HT-29 (cell line): ENCODE data around the gene CAMK2D. TPM values are rescaled to one million over a fixed set of nuclear protein-coding genes. Genes with fewer than 3 reads are reported as not detected.

Experiments used
- DNase-seq: peaks from one replicate; pipeline ENCODE4 v3.0.0-alpha.2; 2015; ENCODE audit warnings: low spot score
- total RNA-seq: library from RNA; depleted of rRNA; stranded (reverse); fragments of >200 nt; shearing (Covaris generic); gene quantifications from 2 replicates; pipeline ENCODE4 v1.2.3, GENCODE V29; 2014

Gene CAMK2D
- total RNA-seq, 1 experiment from 2014 or later: 41.1 TPM

DNA sequence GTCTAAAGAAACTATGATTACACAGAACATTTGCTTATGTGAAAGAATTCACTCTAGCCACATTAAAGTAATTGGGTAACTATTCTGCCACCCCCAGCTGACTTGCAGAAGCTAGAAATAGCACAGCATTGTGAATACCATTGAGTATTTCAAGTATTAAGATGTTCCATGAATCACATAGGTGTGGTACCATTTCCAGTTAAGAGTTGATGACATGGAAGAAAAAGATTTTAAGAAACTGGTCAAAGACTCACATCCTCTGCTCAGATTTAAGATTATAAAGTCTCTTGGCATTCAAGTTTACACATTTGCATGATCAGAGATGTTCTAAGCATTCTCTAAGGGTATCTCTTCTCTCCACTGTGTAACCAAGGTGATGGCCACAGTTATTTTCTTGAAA, 287.5 kb downstream of the CAMK2D start:
- no peak for DNase-seq

DNA sequence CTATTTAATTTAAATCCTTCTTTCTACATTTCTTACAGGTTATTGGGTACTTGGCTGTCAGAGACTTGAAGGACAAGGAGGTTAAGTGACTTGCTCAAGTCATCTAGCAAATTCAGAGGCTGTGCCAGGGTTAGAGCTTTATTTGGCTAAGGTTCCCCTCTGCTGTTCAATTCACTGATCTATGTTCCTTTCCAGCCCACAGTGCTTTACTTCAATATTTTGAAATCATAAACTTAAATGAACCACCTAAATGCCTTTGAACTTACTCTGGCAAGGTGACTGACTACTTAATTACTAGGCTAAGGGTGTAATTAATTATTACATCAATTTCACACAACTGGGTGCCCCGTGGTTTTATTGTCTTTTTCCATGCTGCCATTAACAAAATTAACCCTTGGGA, 288.7 kb downstream of the CAMK2D start:
- DNase-seq: no peak

DNA sequence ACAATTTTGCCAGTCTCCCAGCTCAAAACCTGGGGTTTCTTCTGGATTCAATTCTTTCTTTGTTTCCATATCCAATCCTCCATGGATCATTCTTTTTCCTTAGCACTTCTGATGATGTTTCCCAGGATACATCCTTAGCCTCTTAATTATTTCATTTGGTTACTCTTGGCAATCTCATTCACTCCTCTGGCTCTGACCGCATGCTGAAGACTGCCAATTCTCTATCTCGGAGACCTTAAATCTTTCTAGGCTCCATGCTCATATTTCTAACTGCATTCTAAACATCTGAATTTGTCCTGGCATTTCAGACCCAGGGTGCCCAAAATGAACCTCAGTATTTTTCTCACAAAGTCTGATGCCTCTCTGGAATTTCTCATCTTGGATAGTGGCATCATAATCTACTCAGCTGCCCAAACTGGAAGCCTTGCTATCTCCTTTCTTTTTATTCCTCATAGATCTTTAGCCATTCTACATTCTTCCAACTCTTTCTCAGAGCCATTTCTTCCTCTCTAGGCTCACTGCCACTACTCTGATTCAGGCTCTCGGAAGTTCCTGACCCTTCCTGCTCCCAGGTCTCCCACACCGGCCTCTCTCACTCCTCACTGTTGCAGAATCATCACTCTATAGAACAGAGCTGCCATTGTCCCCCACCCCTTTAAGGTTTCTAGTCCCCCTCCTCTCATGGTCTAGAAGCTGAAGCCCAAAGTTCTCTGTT, 290.2 kb downstream of the CAMK2D start:
- no peak for DNase-seq

DNA sequence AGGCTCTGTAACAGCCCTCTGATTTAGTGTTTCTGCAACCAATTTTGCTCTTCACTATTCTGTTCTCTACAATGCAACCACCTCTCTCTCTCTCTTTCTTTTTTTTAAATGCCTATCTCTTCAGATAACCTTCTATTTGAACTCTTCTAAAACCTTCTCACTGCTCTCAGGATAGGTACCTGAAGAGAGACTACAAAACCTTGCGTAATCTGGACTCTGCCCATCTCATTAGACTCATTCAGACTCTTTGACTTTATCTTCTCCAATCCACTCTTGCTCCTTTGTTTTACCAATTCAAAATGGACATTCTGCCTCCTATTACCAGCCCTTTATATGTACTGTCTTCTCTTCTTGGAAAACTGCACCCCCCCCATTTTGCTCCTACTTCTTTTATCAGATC, 291.6 kb downstream of the CAMK2D start:
- DNase-seq: no peak

DNA sequence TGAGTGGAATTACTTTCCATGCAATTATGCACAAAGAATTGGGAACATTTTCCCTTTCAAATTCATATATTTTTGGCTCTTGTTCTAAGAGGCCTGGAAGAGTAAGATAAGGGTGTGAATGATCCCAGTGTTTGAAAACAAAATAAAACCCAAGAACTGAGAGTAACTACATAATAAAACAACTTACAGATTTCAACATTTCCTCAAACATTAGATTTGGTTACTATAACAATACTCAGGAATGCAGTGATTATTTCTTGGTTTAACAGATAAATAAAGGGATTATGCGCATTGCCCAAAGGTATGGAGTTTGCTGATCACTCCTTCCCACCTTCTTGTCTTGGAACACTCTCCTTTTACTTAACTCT, 292.5 kb downstream of the CAMK2D start:
- DNase-seq: no peak

DNA sequence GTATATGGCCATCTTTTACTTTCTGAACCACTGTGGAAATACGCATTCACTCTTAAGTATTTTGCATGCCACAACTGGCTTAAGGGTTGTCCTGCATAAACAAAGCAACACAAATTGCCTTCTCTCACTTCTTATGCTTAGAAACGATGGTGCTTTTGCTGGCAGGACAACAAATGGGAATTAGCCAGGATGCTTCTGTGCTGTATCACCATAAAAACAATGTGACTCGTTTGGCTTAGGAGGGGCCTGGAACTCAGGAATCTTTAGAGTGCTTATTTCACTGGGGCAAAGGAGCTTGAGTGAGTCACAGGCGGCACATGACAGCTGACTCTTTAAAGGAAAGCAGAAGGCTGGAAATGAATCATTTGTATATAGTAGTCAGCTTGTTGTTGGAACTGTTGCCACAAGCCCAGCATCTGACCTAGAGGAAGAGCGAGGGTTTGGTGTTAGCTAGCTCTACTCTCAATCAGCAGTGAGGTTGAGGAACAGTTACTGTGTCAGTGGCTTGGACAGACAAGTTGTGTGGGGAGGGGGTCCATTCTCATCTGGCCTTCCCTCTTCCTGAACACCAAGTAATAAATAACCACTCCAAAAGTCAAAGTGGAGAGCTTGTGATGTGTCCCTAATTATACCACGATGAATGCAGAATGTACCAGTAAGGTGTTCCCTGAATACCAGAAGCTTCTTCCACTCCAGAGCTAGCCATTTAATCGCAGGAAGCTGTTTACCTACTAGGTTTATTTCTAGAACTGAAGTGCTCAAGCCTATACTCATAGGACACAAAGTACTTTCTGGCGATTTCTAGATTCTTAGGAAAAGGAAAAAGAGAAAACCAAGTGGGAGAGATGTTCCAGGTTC, 293.1 kb downstream of the CAMK2D start:
- DNase-seq: peak; percentile 86

- no peak for DNase-seq
Measured at GRCh38 chr4:113467581-113467980, 294.0 kb downstream of the CAMK2D start.

GRCh38 chr4:113462286-113462685, 299.3 kb downstream of the CAMK2D start:
- no peak for DNase-seq

- DNase-seq: no peak
Measured at GRCh38 chr4:113461281-113461680, 300.3 kb downstream of the CAMK2D start.

- DNase-seq: no peak
Measured at GRCh38 chr4:113457886-113458285, 303.7 kb downstream of the CAMK2D start.

- DNase-seq: no peak
Measured at GRCh38 chr4:113457121-113457520, 304.4 kb downstream of the CAMK2D start.

DNA sequence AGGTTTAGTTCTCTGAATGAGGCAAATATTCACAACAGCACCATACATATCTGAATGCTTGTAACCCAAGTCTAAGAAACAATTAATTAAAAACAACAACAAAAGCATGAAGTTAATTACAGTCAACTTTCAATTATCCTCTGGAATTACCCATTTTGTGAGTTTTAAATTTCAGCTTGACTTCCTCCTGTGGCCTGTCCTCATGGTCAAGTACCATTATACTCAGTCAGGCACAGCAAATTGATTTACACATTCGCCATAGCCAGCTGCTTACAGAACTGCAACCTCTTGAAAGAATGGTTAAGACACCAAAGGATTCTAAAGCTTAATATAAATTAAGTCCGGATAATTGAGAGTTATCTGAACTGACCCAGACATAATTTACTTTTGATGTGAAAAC, 306.5 kb downstream of the CAMK2D start:
- DNase-seq: no peak

GRCh38 chr4:113452868-113453620, 308.5 kb downstream of the CAMK2D start:
- DNase-seq: peak; percentile 38

DNA sequence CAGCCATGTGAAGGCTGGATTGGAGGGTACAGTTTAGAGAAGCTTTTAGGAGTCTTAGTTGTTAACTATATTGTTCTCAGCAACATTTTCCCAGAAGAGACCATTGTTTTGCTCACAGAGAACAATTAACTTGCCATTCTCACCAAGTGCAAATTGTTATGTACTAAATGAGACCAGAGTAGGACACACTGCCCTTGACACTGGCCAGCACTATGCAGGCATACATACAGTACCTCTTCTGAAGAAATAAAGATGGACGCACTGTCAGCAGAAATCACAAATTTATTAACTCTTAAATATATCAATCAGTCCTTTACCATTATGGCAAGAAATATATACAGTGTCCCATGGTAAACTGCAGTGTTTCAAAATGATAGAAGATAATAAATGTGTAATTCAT, 309.4 kb downstream of the CAMK2D start:
- DNase-seq: no peak

DNA sequence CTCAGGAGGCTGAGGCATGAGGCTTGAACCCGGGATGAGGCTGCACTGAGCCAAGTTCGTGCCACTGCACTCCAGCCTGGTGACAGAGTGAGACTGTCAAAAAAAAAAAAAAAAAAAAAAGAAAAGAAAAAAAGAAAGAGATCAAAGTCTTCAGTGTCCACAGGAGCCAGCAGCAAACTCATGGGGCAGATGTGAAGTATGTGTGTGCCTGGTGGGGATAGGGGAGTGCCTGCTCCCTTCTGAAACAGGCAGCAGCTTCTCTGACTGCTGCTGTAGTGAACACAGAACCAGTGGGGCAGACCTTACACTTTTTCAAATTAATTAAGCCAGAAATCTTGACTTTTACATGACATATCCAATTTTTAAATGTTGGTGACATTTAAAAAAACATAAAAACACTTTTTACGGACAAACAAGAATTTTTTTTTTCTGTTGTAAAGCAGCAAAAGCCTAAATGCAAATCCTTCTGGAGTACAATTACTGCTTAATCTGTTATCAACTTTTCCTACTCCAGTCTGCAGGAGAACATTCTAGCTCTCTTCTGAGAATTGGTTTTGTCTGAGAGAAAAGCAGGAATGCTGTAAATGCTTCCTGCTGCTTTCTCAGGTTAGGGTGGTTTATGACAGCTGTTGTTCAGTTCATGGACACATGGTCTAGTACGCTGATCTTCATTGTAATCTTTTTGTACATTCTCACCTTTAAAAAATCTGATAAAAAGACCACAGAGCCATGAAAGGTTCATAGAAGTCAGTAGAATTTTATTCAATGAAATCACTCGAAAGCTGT, 311.1 kb downstream of the CAMK2D start:
- no peak for DNase-seq

- DNase-seq: no peak
Measured at GRCh38 chr4:113449410-113449974, 312.0 kb downstream of the CAMK2D start.

DNA sequence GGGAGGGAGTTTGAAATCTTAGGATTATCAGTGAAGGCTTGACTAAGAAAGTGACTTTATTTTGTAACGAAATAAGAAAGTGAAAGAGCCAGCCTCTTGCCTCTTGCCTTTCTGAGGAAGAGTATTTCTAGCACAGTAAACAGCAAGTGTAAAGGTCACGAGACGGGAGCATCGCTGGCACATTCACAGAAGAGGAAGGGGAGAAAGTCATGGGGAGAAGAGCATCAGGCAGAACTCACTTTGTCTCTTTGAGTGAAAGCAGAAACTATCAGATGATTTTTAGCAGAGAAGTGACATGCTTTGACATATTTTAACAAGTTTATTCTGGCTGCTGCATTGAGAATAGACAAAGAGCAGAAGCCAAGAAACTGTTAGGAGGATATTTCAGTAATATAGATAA, 313.8 kb downstream of the CAMK2D start:
- no peak for DNase-seq

GRCh38 chr4:113447061-113447460, 314.5 kb downstream of the CAMK2D start:
- no peak for DNase-seq

DNA sequence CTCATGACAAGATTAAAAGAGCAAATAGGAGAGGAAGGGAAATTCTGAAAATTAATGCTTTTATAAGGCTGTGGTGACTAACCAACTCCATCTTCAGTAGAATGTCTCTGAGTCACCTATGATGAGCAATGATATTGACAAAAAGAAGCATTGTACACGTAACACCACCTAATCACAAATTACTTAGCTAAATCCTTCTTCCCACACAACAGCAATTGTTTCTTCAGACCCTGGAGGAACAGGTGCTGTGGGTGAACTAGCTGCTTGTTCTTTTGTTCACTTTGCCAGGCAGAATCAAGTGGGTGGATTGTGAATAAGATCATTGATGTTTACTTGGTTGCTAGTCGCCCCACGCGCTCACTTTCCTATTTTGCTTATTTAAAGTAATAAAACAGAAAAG, 315.5 kb downstream of the CAMK2D start:
- peak; percentile 35 for DNase-seq

DNA sequence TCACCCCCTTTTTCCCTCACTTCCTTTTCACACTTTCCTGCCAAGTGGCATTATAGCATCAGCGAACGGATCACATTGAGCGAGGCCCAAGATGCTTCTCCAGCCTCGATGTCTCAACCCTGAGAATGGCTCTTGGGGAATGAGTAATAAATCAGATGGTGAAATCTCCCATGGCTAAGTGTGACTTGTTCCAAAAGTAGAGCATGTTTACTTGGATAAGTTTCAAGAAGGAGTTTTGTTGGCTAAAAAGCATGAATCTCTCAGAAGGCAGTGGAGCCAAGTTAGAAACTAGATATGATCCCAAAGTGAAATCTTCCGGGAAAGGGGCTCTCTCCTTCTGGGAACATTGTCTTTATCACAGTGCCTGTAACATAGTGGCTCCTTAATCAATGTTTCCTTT, 316.3 kb downstream of the CAMK2D start:
- DNase-seq: no peak

GRCh38 chr4:113444386-113444785, 317.2 kb downstream of the CAMK2D start:
- no peak for DNase-seq
